HG03066 (cell line): ENCODE data around the gene NBPF6.
"Not testable (repeated sequence)": the region's sequence is repeated elsewhere in the genome, so short reads cannot be mapped to it uniquely, and the experiment has no call there.

ENCODE experiments used
- ATAC-seq: cut with Tn5 transposase; IDR thresholded peaks from one replicate; pipeline ENCODE4 v1.9.1; 2021; ENCODE audit warnings: low read depth; ENCODE audit not compliant: unreplicated experiment

NBPF6 gene

DNA sequence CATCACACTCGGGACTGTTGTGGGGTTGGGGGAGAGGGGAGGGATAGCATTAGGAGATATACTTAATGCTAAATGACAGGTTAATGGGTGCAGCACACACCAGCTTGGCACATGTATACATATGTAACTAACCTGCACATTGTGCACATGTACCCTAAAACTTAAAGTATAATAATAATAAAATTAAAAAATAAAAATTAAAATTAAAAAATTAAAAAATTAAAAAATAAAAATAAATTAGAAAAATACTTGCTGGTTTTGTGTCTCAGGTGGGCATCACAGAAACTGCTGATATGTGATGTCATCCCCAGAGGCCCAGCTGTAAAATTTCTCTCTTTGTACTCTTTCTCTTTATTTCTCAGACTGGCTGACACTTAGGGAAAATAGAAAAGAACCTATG is 44.9 kb downstream of the NBPF6 start:
- not testable (repeated sequence) for ATAC-seq

- ATAC-seq, result not testable (repeated sequence)
These were observed 46.7 kb downstream of the NBPF6 start for GRCh38 chr1:108496856-108497255.

DNA sequence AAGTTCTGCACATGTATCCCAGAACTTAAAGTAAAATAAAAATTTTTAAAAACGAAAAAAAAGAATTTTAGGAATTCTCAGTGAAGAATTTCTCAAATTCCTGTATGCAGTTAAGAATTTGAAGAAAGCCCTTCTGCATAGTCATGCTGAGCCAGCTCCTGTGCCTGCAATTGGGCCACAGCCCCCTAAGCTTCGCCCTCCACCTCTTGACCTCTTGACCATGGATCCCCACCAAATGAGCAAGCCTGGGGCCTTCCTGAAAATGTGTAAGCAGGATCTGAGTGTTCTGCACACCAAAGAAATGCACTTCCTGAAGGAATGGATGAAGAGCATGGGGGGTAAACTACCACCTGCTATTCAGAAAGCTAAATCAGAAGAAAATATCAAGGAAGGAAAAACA is 52.0 kb downstream of the NBPF6 start:
- ATAC-seq, result no peak

DNA sequence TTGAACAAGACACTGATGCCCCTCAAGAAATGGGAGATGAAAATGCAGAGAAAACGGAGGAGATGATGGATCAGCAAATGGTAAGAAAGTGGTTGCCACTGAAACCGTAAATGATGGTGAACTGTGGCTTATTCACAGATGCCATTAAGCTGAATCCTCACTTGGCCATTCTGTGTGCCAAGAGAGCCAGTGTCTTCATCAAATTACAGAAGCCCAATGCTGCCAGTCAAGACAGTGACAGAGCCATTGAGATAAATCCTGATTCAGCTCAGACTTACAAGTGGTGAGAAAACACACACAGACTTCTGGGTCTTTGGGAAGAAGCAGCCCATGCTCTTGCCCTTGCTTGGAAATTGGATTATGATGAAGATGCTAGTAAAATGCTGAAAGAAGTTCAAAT is 52.5 kb downstream of the NBPF6 start:
- ATAC-seq, result no peak

DNA sequence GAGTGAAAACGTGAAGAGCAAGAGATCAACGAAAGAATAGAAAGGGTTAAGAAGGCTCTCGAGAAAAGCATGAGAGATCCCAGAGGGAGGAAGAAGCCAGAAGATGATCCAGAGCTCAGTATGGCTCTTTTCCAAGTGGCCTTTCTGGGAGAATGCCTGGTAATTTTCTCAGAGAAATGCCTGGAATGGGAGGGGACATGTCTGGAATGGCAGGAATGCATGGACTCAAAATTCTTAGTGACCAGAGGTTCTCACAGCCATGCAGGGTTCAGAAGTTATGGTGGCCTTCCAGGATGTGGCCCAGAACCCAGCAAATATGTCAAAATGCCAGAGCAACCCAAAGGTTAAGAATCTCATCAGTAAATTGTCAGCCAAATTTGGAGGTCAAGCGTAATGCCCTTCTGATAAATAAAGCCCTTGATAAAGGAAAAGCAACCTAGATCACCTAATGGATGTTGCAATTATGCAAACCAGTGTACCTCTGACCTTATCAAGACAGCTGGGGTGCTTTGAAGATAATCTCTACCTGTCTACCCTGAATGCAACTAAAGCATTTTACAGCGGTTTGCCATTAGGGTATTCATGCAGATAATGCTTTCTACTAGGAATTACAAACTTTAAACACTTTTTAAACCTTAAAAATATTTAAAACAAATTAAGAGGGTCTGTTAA is 53.1 kb downstream of the NBPF6 start:
- ATAC-seq, result no peak

DNA sequence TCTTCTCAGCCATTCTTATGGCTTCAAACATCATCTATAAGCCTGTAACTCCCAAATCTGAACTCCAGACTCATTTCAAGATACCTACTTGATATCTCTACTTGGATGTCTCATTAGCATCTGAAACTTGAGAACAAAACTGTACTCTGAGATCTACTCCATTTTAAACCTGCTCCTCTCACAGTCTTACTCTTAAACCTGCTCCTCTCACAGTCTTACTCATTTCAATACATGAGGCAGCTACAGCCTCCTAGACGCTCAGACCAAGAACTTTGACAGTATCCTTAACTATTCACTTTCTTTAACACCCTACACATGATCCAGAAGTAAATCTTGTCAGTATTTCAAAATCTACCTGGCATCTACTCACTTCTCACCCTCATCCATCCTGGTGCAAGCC is 54.3 kb downstream of the NBPF6 start:
- ATAC-seq, result no peak

- ATAC-seq, result no peak
These were observed 55.6 kb downstream of the NBPF6 start for GRCh38 chr1:108505763-108506070.

GRCh38 chr1:108511764-108512163 is 61.6 kb downstream of the NBPF6 start:
- no peak for ATAC-seq

DNA sequence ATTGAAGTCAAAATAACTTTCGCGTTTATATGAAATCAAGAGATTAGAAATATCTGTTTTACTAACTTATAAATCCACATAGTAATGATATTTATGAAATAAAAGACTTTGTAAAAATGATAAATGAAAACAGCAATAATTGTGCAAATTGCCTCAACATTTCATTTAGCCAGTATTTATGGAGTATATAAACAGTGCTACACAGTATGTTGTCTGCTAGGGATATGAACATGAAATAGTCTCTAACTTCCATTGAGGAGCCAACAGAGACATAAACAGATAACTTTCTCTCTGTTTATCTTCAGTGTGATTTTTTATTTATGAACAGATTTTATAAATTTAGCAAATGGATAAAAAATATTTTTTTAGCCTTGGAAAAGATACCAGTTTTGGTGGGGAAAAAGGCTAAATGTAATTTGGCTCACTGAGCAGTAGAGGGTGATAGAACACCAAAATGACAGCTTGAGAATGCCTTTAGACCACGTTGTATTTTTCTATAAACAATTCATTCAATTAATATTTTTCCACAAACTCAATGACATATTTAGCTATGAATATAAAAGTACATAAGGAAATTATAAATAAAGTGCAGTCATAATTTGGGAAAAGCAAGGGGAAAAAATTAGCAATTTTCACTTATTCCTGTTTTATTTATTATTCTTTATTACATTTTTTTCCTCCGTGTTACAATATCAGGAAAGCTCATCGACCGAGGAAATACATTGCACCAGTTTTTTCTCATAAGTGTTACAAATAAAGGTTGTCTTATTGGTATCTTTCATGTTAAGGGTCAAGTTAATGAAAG is 62.3 kb downstream of the NBPF6 start:
- ATAC-seq, result no peak

DNA sequence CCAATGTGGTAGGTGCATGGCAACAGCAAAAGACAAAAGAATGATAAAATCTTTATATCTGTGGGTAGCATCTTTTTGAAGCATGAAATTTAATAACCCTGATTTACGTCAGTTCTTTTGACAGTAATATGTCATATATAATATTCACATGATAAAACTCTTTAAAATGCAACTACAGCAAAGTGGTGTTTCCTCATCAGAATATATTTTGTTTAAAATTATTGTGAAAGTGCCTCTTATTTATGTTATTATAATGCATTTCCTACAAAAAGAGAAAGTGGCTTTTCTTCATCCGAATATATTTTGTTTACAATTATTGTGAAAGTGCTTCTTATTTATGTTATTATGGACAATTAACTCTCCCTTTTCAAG is 62.9 kb downstream of the NBPF6 start:
- no peak for ATAC-seq

DNA sequence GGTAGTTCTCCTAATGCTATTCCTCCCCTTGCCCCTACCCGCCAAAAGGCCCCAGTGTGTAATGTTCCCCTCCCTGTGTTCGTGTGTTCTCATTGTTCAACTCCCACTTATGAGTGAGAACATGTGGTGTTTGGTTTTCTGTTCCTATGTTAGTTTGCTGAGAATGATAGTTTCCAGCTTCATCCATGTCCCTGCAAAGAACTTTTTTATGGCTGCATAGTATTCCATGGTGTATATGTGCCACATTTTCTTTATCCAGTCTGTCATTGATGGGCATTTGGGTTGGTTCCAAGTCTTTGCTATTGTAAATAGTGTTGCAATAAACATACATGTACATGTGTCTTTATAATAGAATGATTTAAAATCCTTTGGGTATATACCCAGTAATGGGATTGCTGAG is 63.8 kb downstream of the NBPF6 start:
- not testable (repeated sequence) for ATAC-seq

DNA sequence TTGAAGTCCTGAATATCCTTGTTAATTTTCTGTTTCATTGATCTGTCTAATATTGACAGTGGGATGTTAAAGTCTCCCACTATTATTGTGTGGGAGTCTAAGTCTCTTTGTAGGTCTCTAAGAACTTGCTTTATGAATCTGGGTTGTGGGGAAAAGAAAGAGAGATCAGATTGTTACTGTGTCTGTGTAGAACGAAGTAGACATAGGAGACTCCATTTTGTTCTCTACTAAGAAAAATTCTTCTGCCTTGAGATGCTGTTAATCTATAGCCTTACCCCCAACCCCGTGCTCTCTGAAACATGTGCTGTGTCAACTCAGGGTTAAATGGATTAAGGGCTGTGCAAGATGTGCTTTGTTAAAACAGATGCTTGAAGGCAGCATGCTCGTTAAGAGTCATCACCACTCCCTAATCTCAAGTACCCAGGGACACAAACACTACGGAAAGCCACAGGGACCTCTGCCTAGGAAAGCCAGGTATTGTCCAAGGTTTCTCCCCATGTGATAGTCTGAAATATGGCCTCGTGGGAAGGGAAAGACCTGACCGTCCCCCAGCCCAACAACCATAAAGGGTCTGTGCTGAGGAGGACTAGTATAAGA is 67.3 kb downstream of the NBPF6 start:
- not testable (repeated sequence) for ATAC-seq
